Peyer's patch (tissue), 4 donors: ENCODE results near the gene ZNF234. TPM values are rescaled to one million over a fixed set of nuclear protein-coding genes. Genes with fewer than 3 reads are reported as not detected.
"Not testable (repeated sequence)": the region's sequence is repeated elsewhere in the genome, so short reads cannot be mapped to it uniquely, and the experiment has no call there.

ENCODE experiments used
- DNase-seq, 3 donors: peaks; one replicate each; pipeline ENCODE4 v3.0.0-alpha.2; 2017 to 2019
- H3K27ac ChIP-seq, 4 donors: fragments of 200-600 bp; sonication (generic); one replicate each; pipeline ENCODE4 v1.5.1; 2016 to 2019
- H3K27me3 ChIP-seq, 2 donors: fragments of 200-600 bp; sonication (generic); one replicate each; pipeline ENCODE4 v1.5.1; 2019
- H3K36me3 ChIP-seq, 3 donors: fragments of 200-600 bp; sonication (generic); one replicate each; pipeline ENCODE4 v1.5.1; 2016 to 2019
- H3K4me1 ChIP-seq, 4 donors: fragments of 200-600 bp; sonication (generic); one replicate each; pipeline ENCODE4 v1.5.1; 2016 to 2019
- H3K4me3 ChIP-seq, 4 donors: fragments of 200-600 bp; sonication (generic); 1 replicate in 3 of 4; 2 replicates in 1 of 4; pipeline ENCODE4 v1.5.1; 2016 to 2019; ENCODE audit warnings: mild to moderate bottlenecking in 1 of 4
- H3K9me3 ChIP-seq, 4 donors: fragments of 200-600 bp; sonication (generic); one replicate each; pipeline ENCODE4 v1.5.1; 2016 to 2019; ENCODE audit warnings: mild to moderate bottlenecking in 1 of 4
- CTCF ChIP-seq, 6 experiments: fragments of 450-650 bp in 4 of 6; fragments of 200-600 bp in 2 of 6; sonication (generic) in 1 of 6; IDR thresholded peaks; one replicate each; pipeline ENCODE4 v1.5.1; 2017 to 2019; ENCODE audit warnings: antibody characterized with exemption in 6 of 6, mild to moderate bottlenecking in 3 of 6, moderate library complexity in 1 of 6
- POLR2A ChIP-seq, 2 donors: fragments of 450-650 bp; IDR thresholded peaks; one replicate each; pipeline ENCODE4 v1.5.1; 2017; ENCODE audit warnings: antibody characterized with exemption in 2 of 2, mild to moderate bottlenecking in 2 of 2, moderate library complexity in 2 of 2
- total RNA-seq, 4 donors: library from RNA; depleted of rRNA; stranded (reverse); fragments of >200 nt; gene quantifications; one replicate each; pipeline ENCODE4 v1.1.0, GENCODE V29; 2016

The ZNF234 gene
- total RNA-seq, 4 donors from 2014 or later: 4.2 to 14.9 (median 10.3) TPM

GRCh38 chr19:44164673-44165512 lies 23.5 kb downstream of the ZNF234 start, which contains the start of gene ZNF226:
ZNF226 (plus strand) TSS chr19:44165100; CDS start chr19:44170081, 4,981 bp downstream.
- peaks cover 0 to 15% (median 3%) of the 10 kb centered on the region in 4 donors for H3K4me1 ChIP-seq
- peak within 1 kb of the TSS; percentile 77 to 85 (median 79) for H3K27ac ChIP-seq
- peak; percentile 82 to 96 (median 90) for DNase-seq
- H3K4me3 ChIP-seq: peak within 1 kb of the TSS; percentile 64 to 88 (median 78)
- peaks cover 0 to 29% (median 0%) of the 10 kb centered on the region in 4 donors for H3K9me3 ChIP-seq
- H3K27me3 ChIP-seq: no peaks in the 10 kb centered on the region
- TF ChIP-seq CTCF (IDR thresholded peaks at IDR 0.05): no peak
- TF ChIP-seq POLR2A (IDR thresholded peaks at IDR 0.05): no peak
- H3K36me3 ChIP-seq: peaks cover 0 to 33% (median 0%) of the 10 kb centered on the region in 3 donors

DNA sequence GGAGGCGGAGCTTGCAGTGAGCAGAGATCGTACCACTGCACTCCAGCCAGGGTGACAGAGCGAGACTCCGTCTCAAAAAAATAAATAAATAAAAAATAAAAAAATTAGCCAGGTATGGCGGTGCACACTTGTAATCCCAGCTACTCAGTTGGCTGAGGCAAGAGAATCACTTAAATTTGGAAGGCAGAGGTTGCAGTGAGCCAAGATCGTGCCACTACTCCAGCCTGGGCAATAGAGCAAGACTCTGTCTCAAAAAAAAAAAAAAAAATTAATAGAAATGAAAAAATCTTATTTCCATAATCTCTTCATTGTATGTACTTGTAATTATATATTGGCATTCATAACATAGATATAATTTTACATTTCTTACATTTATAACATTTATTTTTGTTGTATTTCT lies 29.3 kb downstream of the ZNF234 start:
- Histone ChIP-seq H3K36me3 (peaks cover 4 to 91% (median 20%) of the 10 kb centered on the region in 3 donors), H3K9me3 (peaks cover 0 to 63% (median 12%) of the 10 kb centered on the region in 4 donors), H3K4me1 (peaks cover 0 to 11% (median 2%) of the 10 kb centered on the region in 4 donors)
- H3K27ac ChIP-seq, DNase-seq, H3K27me3 ChIP-seq, H3K4me3 ChIP-seq: not testable (repeated sequence)

- DNase-seq: no peak
- Histone ChIP-seq H3K27me3 (no peaks in the 10 kb centered on the region), H3K4me3 (no peak overlapping the region), H3K36me3 (peaks cover 4 to 56% (median 23%) of the 10 kb centered on the region in 3 donors), H3K9me3 (peaks cover 0 to 91% (median 29%) of the 10 kb centered on the region in 4 donors), H3K27ac (no peak overlapping the region), H3K4me1 (no peaks in the 10 kb centered on the region)
- no peak for TF ChIP-seq POLR2A (IDR thresholded peaks at IDR 0.05)
- no peak for TF ChIP-seq CTCF (IDR thresholded peaks at IDR 0.05)
These were observed 35.2 kb downstream of the ZNF234 start for GRCh38 chr19:44176590-44176989.

DNA sequence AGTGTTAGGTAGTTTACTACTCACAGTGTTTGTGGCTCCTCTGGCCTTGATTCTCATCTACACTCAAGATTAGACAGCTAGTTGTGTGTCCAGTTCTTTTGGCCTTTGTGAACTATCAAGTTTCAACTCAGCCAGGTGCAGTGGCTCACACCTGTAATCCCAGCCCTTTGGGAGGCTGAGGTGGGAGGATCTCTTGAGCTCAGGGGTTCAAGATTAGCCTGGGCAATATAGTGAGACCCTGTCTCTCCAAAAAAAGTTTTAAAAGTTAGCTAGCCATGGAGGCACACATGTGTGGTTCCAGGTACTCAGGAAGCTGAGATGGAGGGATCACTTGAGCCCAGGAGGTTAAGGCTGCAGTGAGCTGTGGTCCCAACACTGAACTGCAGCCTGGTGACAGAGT lies 39.6 kb downstream of the ZNF234 start:
- Histone ChIP-seq H3K9me3 (peaks cover 0 to 59% (median 22%) of the 10 kb centered on the region in 4 donors), H3K4me1 (no peaks in the 10 kb centered on the region), H3K4me3 (no peak overlapping the region), H3K36me3 (peaks cover 0 to 12% (median 6%) of the 10 kb centered on the region in 3 donors), H3K27me3 (no peaks in the 10 kb centered on the region), H3K27ac (no peak overlapping the region)
- no peak for TF ChIP-seq POLR2A (IDR thresholded peaks at IDR 0.05)
- TF ChIP-seq CTCF (IDR thresholded peaks at IDR 0.05): no peak
- no peak for DNase-seq

GRCh38 chr19:44182145-44182544 lies 40.8 kb downstream of the ZNF234 start:
- Histone ChIP-seq H3K36me3 (peaks cover 0 to under 1% (median 0%) of the 10 kb centered on the region in 3 donors), H3K4me1 (no peaks in the 10 kb centered on the region), H3K27ac (no peak overlapping the region), H3K9me3 (peaks cover 0 to 48% (median 11%) of the 10 kb centered on the region in 4 donors), H3K4me3 (no peak overlapping the region), H3K27me3 (no peaks in the 10 kb centered on the region)
- TF ChIP-seq POLR2A (IDR thresholded peaks at IDR 0.05) (no peak), CTCF (IDR thresholded peaks at IDR 0.05) (no peak)
- no peak for DNase-seq

GRCh38 chr19:44190020-44190419 lies 48.7 kb downstream of the ZNF234 start:
- Histone ChIP-seq H3K27ac (no peak overlapping the region), H3K27me3 (no peaks in the 10 kb centered on the region), H3K4me3 (no peak overlapping the region), H3K36me3 (no peaks in the 10 kb centered on the region), H3K9me3 (peaks cover 0 to 14% (median 0%) of the 10 kb centered on the region in 4 donors), H3K4me1 (no peaks in the 10 kb centered on the region)
- no peak for DNase-seq
- TF ChIP-seq POLR2A (IDR thresholded peaks at IDR 0.05): no peak
- TF ChIP-seq CTCF (IDR thresholded peaks at IDR 0.05): no peak
